HEK293T (cell line): Measurements from ENCODE around the gene MUCL3.

Experiments used
- ARNT ChIP-seq: fragments of 450-650 bp; IDR thresholded peaks from 2 replicates; pipeline ENCODE4 v1.6.1; 2017; ENCODE audit warnings: mild to moderate bottlenecking
- BHLHE40 ChIP-seq: fragments of 450-650 bp; IDR thresholded peaks from 2 replicates; pipeline ENCODE4 v1.6.1; 2016; ENCODE audit warnings: mild to moderate bottlenecking, moderate library complexity, borderline replicate concordance
- FOXA1 ChIP-seq: fragments of 450-650 bp; IDR thresholded peaks from 2 replicates; pipeline ENCODE4 v1.6.1; 2016; ENCODE audit warnings: mild to moderate bottlenecking
- FOXK2 ChIP-seq: fragments of 450-650 bp; IDR thresholded peaks from 2 replicates; pipeline ENCODE4 v1.6.1; 2016; ENCODE audit warnings: mild to moderate bottlenecking
- FOXM1 ChIP-seq: fragments of 450-650 bp; IDR thresholded peaks from 2 replicates; pipeline ENCODE4 v1.6.1; 2017; ENCODE audit warnings: mild to moderate bottlenecking, borderline replicate concordance
- HDGF ChIP-seq: fragments of 450-650 bp; IDR thresholded peaks from 2 replicates; pipeline ENCODE4 v1.6.1; 2017; ENCODE audit warnings: antibody characterized with exemption, borderline replicate concordance
- L3MBTL2 ChIP-seq: fragments of 450-650 bp; conservative IDR thresholded peaks from 2 replicates; pipeline ENCODE4 v1.6.1; 2016; ENCODE audit warnings: mild to moderate bottlenecking
- SP1 ChIP-seq: fragments of 450-650 bp; IDR thresholded peaks from 2 replicates; pipeline ENCODE4 v1.6.1; 2017
- SUZ12 ChIP-seq: fragments of 450-650 bp; IDR thresholded peaks from 2 replicates; pipeline ENCODE4 v1.6.1; 2016; ENCODE audit warnings: mild to moderate bottlenecking
- TARDBP ChIP-seq: fragments of 450-650 bp; IDR thresholded peaks from 2 replicates; pipeline ENCODE4 v1.6.1; 2016
- TF ChIP-seq, protein P1 (sequence below): fragments of 450-650 bp; IDR thresholded peaks from 2 replicates; pipeline ENCODE4 v1.6.1; 2016

DNA sequence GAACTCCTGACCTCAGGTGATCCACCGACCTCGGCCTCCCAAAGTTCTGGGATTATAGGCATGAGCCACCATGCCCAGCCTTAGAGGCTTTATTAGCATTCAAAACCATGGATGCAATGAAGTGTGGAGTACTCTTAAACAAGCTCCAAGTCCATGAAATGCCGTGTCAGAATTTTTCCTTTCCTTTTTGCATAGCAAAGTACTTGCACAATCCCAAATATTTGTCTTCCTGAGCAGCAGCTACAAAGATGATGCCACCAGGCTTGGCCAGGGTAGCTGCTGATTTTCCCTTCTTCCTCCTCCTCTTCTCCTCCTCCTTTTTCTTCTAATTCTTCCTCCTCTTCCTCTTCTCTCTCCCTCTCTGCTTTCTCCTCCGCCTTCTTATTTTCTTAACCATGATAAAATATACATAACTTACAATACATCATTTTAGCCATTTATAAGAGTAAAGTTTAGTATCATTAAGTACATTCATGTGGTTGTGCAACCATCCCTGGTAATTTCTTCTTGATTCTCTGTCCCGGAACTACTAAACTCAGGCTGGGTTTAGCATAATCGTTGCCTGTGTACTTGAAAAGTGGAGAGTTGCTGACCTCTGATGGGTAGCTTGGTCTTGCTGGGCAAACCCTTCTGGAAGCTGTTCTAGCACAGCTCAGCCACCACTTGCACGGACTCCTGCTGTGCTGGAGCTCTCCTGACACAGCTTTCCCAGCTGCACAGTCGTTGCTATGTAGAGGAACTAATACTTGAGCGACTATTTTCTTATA is 20.3 kb downstream of the MUCL3 start:
- no peak for TF ChIP-seq L3MBTL2
- TF ChIP-seq SP1: no peak
- no peak for TF ChIP-seq BHLHE40
- no peak for TF ChIP-seq FOXK2
- TF ChIP-seq SUZ12: no peak
- TF ChIP-seq, protein P1, sequence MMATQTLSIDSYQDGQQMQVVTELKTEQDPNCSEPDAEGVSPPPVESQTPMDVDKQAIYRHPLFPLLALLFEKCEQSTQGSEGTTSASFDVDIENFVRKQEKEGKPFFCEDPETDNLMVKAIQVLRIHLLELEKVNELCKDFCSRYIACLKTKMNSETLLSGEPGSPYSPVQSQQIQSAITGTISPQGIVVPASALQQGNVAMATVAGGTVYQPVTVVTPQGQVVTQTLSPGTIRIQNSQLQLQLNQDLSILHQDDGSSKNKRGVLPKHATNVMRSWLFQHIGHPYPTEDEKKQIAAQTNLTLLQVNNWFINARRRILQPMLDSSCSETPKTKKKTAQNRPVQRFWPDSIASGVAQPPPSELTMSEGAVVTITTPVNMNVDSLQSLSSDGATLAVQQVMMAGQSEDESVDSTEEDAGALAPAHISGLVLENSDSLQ: no peak
- TF ChIP-seq FOXA1: no peak
- TF ChIP-seq TARDBP: no peak
- TF ChIP-seq ARNT: no peak
- no peak for TF ChIP-seq FOXM1
- no peak for TF ChIP-seq HDGF
